ENCODE measurements around the gene AOPEP.

The AOPEP gene

DNA sequence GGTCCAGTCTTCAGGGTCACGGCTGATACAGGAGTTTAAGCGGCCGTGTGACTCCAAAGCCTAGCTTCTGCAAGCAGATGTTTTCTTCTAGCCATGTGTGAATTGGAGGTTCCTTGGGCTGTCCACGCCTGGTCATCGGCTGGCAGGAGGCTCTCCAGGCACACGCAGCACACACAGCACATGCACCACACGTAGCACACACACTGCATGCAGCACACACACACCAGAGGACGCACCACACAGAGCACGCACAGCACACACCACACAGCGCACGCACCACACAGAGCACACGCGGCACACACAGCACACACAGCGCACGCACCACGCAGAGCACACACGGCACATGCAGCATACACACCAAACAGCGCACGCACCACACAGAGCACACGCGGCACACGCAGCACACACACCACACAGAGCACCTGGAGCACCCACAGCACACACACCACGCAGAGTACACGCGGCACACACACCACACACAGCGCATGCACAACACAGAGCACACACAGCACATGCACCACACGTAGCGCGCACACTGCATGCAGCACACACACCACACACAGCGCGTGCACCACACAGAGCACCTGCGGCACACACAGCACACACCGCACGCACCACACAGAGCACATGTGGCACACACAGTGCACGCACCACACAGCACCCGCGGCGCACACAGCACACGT is 356.7 kb downstream of the AOPEP start:
- Mint-ChIP-seq H3K36me3 (ENCODE audit: low read depth) (peaks cover 29% of the 10 kb centered on the region), H3K4me1 (ENCODE audit: low read depth) (no peaks in the 10 kb centered on the region), H3K4me3 (no peak overlapping the region), H3K27me3 (no peaks in the 10 kb centered on the region), H3K27ac (no peak overlapping the region), H3K9me3 (no peaks in the 10 kb centered on the region)
- DNase-seq = no peak

DNA sequence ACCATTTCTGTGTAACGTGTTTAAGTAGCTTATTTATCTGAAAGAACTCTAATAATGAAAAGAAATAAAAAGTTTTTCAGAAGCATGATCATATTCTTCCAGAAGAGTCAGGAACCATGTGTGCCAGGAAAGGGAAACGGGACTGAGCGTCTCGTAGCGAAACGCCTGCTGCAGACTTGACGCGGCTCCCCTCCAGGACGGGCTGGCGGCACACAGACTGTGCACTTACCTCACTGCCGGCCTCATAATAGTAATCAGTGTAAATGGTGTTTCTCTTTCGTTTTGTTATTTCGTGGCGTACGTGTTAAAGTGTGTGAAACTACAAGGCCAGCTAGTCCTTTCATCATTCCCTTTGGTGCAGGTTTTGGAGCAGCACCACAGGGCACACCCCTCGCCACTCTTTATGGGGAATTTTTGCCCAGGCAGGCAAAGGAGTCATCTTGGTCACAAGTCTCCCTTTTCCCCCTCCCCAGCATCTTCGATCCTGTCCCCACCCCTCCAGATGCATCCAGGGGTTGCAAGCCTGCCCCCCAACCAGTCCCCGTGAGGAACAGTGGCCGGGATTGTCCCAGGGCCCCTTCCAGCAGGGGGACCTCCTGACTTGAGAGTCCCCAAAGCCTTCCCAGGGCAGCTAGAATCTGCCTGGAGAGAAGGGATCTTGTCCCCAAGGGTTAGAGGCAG is 357.9 kb downstream of the AOPEP start:
- Mint-ChIP-seq H3K27ac (no peak overlapping the region), H3K4me1 (ENCODE audit: low read depth) (no peaks in the 10 kb centered on the region)
- DNase-seq = no peak

DNA sequence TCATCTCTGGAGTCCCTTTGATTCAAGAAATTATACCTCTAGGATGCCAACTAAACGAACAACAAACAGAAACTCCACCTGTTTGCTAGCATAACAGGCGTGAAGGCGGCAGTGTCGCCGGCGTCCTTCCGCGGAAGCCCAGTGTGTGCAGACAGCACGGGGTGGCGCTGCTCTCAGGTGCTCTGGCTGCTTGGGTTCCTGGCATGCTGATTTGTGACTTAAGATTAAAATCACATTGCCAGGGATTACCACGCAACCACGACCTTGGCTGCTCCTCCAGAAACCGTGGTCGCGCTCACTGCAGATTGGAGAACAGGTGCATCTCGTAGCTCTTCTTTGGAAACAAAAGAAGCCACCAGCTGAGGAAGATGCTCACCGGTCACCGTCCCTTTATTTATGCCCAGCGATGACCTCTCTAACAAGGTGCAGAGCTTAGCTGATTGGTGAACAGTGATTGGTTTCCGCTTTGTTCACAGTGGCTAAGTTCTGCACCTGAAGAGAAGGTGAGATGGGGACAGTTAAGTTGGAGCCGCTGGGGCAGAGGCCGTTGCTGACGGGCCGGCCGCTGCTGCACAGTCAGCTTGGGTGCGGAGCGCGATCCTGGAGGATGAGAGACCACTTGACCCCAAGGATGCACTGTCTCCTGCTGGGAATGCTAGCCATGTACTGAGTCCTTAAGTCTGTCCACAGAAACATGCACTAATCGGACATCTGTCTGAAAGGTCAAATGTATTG is 358.7 kb downstream of the AOPEP start:
- no peaks in the 10 kb centered on the region for H3K9me3 Mint-ChIP-seq
- no peaks in the 10 kb centered on the region for H3K4me1 Mint-ChIP-seq (ENCODE audit: low read depth)
- no peak overlapping the region for H3K4me3 Mint-ChIP-seq
- H3K36me3 Mint-ChIP-seq (ENCODE audit: low read depth) = peaks cover 29% of the 10 kb centered on the region
- no peaks in the 10 kb centered on the region for H3K27me3 Mint-ChIP-seq
- H3K27ac Mint-ChIP-seq = no peak overlapping the region
- DNase-seq = no peak

More for the DNA sequence above, 357.9 kb downstream of the AOPEP start:
- no peaks in the 10 kb centered on the region for H3K9me3 Mint-ChIP-seq
- H3K36me3 Mint-ChIP-seq (ENCODE audit: low read depth) = peaks cover 29% of the 10 kb centered on the region
- H3K27me3 Mint-ChIP-seq = no peaks in the 10 kb centered on the region
- no peak overlapping the region for H3K4me3 Mint-ChIP-seq

DNA sequence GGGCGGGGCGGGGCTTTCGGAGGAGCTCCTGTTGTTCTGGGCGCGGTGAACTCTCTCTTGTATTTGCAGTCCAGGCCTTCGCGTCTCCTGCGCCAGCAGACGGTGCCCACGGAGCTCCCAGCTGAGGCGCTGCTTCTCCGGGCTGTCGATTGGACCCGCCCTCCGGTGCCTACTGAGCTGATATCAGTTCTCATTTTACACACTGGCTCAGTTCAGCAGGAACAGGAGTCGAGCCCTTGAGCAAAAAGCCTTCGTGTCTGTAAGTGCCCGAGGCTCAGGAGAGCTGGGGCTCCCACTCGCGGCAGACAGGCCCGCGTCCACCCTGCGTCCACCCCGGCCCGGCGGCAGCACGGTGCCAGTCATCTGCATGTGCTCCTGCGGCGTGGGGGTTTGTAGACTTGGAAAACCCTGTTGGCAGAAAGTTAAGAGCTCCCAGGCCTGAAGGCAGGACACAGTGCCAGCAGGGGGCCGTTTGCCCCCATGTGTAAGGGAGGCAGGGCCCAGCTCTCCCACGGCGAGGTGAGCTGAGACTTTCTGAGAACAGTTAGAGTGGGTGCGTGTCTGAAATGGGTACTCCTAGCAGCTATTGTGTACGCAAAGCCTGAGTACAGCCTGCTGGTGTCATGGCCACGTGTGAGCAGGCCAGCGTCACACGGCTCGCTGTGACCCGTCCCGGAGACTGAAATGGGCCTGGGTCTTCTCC is 359.5 kb downstream of the AOPEP start:
- Mint-ChIP-seq H3K4me3 (no peak overlapping the region), H3K36me3 (ENCODE audit: low read depth) (peaks cover 29% of the 10 kb centered on the region), H3K27me3 (no peaks in the 10 kb centered on the region), H3K9me3 (no peaks in the 10 kb centered on the region), H3K4me1 (ENCODE audit: low read depth) (no peaks in the 10 kb centered on the region), H3K27ac (no peak overlapping the region)
- no peak for DNase-seq

DNA sequence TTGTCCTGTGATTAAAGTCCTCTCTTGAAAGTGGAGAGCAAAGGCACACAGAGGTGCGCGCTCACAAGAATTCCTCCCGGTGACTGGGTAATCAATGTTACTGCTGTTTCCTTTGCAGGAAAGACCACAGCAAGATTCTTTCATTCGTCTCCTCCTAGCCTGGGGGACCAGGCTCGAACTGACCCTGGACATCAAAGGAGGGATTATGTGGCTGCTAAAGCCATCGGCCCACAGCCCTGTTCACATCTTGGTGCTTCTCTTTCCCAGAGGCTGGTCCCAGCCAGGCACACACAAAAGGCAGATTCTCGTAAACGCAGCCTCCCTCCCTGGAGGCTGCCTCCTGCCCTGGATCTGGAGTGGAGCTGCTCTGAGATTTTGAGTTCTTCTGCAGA is 360.1 kb downstream of the AOPEP start:
- no peak overlapping the region for H3K27ac Mint-ChIP-seq
- no peaks in the 10 kb centered on the region for H3K9me3 Mint-ChIP-seq
- no peak for DNase-seq
- H3K36me3 Mint-ChIP-seq (ENCODE audit: low read depth) = peaks cover 29% of the 10 kb centered on the region
- peaks cover 2% of the 10 kb centered on the region for H3K4me1 Mint-ChIP-seq (ENCODE audit: low read depth)
- H3K27me3 Mint-ChIP-seq = no peaks in the 10 kb centered on the region
- H3K4me3 Mint-ChIP-seq = no peak overlapping the region

DNA sequence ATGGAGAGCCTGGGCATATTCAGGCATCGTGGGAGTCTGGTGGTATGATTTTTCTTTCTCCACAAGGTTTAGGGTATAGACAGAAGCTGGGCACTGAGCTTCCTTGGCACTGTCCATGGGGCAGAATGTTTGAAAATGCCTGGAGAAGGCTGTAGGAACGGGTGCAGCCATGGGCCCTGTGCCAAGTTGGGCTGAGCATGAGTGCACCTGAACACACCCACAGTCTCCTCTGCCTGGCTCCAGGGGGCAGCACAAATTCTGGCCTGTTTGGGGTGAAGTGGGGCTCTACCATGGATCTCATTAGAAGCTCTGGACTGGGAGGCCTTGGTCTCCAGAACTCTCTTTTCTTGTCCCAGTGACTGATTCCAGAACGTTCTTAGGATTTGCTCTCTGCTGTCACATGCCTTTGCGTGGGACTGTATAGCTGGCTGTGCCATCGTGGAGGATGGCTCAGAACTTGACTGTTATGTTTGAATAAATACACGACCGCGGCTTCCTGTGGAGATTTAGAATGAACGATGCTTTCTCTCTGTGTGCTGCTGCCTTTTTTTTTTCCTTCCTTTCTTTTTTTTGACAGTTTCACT is 361.3 kb downstream of the AOPEP start:
- Mint-ChIP-seq H3K9me3 (no peaks in the 10 kb centered on the region), H3K36me3 (ENCODE audit: low read depth) (peaks cover 18% of the 10 kb centered on the region), H3K27ac (no peak overlapping the region), H3K27me3 (no peaks in the 10 kb centered on the region), H3K4me1 (ENCODE audit: low read depth) (peaks cover 10% of the 10 kb centered on the region), H3K4me3 (no peak overlapping the region)
- no peak for DNase-seq

DNA sequence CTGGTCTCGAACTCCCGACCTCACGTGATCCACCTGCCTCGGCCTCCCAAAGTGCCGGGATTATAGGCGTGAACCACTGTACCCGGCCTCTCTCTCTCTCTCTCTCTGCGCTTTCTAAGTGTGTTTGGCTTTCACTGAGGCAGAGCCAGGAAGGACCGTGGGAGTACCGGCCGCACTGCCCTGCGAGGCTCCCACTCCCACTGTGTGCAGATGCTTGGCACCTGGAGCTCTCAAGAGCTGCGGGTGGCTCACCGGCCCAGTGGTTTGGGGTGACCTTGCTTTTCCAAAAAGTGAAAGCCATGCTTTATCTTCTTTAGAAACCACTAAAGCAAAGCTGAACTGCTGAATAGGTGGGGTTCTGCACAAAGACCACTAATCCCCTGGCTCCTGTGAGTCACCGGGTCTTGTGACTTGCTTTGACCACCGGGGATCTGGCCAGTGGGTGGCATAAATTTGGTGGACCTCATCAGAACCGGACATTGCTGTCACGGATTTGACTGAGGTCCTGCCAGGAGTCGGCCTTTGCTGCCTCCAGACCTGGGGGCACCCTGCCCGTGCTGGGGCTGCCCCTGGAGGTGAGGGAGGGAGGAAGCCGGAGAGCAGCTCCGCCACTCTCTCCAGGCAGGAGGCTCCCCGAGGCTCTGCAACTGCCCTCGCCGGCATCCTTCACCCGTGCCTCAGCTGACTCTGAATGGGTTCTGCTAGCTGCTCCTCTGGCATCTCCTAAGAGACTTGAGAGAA is 362.1 kb downstream of the AOPEP start:
- H3K27me3 Mint-ChIP-seq = no peaks in the 10 kb centered on the region
- peaks cover 14% of the 10 kb centered on the region for H3K36me3 Mint-ChIP-seq (ENCODE audit: low read depth)
- H3K4me3 Mint-ChIP-seq = no peak overlapping the region
- no peak for DNase-seq
- H3K9me3 Mint-ChIP-seq = no peaks in the 10 kb centered on the region
- peaks cover 14% of the 10 kb centered on the region for H3K4me1 Mint-ChIP-seq (ENCODE audit: low read depth)
- H3K27ac Mint-ChIP-seq = no peak overlapping the region

DNA sequence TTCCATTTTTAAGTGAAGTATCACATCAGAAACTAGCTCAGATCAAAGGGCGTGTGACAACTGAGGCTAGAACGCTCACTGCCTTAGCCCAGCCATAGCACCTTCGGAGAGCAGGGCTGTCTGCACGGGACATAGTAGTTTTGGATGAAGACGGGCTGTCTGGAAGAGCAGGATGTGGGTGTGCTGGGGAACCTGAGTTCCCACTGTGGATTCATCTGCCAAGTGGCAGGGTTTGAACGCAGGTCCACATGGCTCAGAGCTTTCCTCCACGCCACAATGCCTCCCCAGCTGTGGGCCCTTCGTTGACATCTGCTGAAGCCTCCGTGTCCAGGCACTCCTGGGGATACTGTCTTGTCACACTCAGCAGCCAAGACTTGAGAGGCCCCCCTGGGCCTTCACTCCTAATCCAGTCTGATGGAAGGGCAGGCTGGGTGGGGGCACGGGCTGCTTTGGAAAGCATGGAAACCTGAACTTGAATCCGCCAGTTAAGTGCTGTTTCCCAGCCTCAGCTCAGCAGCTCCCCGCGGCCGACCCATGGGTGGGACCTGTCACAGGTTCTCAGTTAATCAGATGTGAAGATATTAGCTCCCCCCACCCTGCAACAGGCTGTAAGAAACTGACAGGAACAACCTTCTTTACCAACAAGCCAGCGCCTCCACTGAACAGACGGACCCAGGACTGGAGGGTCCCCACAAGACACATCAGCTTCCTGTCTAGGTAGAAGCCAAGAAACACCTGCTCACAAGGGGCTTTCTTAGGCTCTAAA is 362.9 kb downstream of the AOPEP start:
- H3K4me1 Mint-ChIP-seq (ENCODE audit: low read depth) = peaks cover 14% of the 10 kb centered on the region
- no peak overlapping the region for H3K4me3 Mint-ChIP-seq
- DNase-seq = no peak
- H3K36me3 Mint-ChIP-seq (ENCODE audit: low read depth) = peaks cover 12% of the 10 kb centered on the region
- no peaks in the 10 kb centered on the region for H3K9me3 Mint-ChIP-seq
- H3K27me3 Mint-ChIP-seq = no peaks in the 10 kb centered on the region
- H3K27ac Mint-ChIP-seq = no peak overlapping the region

DNA sequence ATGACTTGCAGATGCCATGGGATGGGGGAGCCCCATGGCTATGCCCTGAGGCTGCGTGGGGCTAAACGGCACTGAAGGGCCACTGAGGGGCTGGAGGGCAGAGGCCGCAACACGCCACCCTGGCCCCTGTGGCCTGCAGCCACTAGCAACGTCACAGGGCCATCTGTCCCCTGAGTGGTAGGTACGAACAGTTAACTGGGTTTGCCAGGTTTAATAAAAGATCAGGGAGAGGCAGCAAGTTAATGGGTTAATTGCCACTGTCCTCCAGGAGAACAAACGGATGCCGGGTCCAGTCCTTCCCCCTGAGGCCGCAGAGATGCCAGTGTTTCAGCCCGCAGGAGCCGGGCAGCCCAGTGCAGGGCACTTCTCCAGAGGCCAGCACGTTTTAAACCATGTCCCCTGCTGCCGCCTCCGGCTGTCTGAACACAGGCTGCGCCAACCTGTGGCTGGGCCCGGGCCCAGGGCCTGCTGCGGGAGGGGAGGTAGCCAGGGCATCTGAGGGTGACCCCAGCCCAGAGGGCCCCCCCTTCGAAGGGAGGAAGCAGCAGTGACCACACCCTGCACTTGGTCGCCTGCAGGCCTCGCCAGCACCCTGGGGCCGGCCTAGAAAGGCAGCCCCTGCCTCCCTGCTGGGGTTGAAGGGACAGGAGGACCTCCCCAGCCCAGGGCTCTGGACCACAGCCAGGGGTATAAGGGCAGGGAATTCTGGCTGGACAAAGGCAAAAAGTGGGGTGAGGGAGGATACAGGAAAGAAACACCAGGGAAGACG is 363.7 kb downstream of the AOPEP start:
- Mint-ChIP-seq H3K27ac (no peak overlapping the region), H3K9me3 (no peaks in the 10 kb centered on the region), H3K4me1 (ENCODE audit: low read depth) (peaks cover 14% of the 10 kb centered on the region), H3K4me3 (no peak overlapping the region), H3K36me3 (ENCODE audit: low read depth) (peaks cover 12% of the 10 kb centered on the region), H3K27me3 (no peaks in the 10 kb centered on the region)
- no peak for DNase-seq

DNA sequence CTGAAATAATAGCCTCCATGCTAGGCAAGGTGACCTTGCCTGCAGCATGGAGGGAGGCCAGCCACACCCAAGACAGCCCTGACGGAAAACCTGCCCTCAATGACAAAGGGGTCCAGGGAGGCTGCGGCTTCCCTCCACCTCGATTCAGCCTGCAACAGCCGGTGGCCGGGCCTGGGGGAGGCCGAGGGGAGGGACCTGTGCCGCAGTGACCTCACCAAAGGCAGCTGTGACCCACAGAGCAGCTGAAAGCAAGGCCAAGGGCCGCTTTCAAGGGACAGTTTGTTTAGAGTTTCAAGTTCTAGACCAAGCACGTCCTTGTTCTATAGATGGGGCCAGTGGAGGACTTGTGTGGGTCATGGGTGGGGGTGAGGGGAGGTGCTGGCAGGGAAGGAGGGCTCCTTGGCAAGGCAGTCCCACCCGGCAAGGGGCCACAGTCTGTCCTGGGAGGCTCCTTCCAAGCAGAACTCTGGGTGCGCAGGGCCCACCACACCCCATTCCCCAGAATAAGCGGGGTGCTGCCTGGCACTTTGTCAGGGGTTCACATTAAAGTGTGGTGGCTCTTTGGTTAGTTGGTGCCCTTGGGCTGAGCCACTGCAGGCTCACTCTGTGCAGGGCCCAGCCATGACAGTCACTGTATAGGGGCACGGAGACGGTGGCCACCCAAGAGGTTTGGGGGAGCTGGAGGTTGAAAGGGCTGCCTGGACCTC is 364.5 kb downstream of the AOPEP start:
- peaks cover 6% of the 10 kb centered on the region for H3K36me3 Mint-ChIP-seq (ENCODE audit: low read depth)
- H3K9me3 Mint-ChIP-seq = no peaks in the 10 kb centered on the region
- no peak overlapping the region for H3K27ac Mint-ChIP-seq
- H3K4me3 Mint-ChIP-seq = no peak overlapping the region
- H3K4me1 Mint-ChIP-seq (ENCODE audit: low read depth) = peaks cover 14% of the 10 kb centered on the region
- no peak for DNase-seq
- no peaks in the 10 kb centered on the region for H3K27me3 Mint-ChIP-seq

DNA sequence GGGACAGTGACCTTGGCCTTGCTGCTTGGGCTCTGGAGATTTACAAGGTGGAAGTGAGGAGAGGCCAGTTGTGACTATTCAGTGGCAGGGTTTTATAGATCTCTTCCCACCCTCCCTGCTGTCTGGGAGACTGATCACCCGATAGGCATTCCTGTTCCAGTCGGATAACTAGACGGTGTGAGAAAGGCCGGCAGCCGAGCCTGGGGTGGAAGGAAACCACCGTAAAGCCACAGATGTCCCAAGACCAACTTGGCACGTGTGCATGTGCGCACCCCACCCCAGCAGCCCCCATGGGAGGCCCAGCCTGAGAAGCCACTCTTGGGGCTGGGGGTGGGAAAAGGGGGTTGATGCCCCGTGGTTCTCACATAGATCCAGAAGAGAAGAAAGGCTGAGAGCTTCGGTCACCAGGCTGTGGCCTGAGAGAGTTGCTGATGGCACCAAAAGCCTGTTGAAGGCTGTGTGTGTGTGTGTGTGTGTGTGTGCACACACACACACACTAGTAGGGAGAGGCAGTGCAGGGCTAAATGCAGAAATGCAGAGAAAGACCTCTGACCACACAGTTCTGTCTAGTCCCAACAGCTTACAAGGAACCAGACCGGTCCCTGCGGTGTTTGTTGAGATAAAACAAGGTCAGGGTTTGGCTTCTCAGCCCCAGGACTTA is 365.2 kb downstream of the AOPEP start:
- no peak overlapping the region for H3K27ac Mint-ChIP-seq
- H3K4me3 Mint-ChIP-seq = no peak overlapping the region
- DNase-seq = no peak

More for the DNA sequence above, 365.2 kb downstream of the AOPEP start:
- Mint-ChIP-seq H3K4me1 (ENCODE audit: low read depth) (peaks cover 14% of the 10 kb centered on the region), H3K27me3 (no peaks in the 10 kb centered on the region), H3K36me3 (ENCODE audit: low read depth) (peaks cover 1% of the 10 kb centered on the region), H3K9me3 (no peaks in the 10 kb centered on the region)
